IMR-90 (cell line): ENCODE data around the gene LINS1. TPM values are rescaled to one million over a fixed set of nuclear protein-coding genes. Genes with fewer than 3 reads are reported as not detected.

Source experiments
- ATAC-seq: fragments of 200-7000 bp; cut with Tn5 transposase; 2 replicates; pipeline ENCODE4 v1.9.1; 2020; ENCODE audit warnings: low read depth, mild to moderate bottlenecking, moderate library complexity
- BruUV-seq: library from RNA; stranded (reverse); fragments of 400-500 nt; replicated peaks from 2 replicates; lab custom pipeline; 2021; lab: Mats Ljungman, UMichigan
- CTCF ChIA-PET: fragments of 300-600 bp; formaldehyde crosslinking; extraction: SDS; loops from one replicate; lab custom pipeline; 2021; ENCODE audit warnings: antibody characterized with exemption; lab: Yijun Ruan, JAX
- POLR2A ChIA-PET: fragments of 300-600 bp; sonication (Branson Sonifier 250); formaldehyde crosslinking; loops from one replicate; lab custom pipeline; 2022; ENCODE audit warnings: antibody characterized with exemption; ENCODE audit not compliant: unreplicated experiment; lab: Charles Lee
- DNase-seq: peaks from one replicate; pipeline ENCODE4 v3.0.0; 2013
- H2AFZ ChIP-seq: replicated peaks from 2 replicates; pipeline ENCODE3; 2013; ENCODE audit warnings: low read length, mild to moderate bottlenecking; ENCODE audit not compliant: poor library complexity
- H2AK5ac ChIP-seq: 2 replicates; pipeline ENCODE4 v1.6.1; 2013; ENCODE audit warnings: low read depth, low read length, inconsistent platforms
- H2AK9ac ChIP-seq: replicated peaks from 2 replicates; pipeline ENCODE3; 2013; ENCODE audit warnings: mild to moderate bottlenecking, low read depth, low read length, moderate library complexity; ENCODE audit not compliant: poor library complexity
- H2BK120ac ChIP-seq: 2 replicates; pipeline ENCODE4 v1.6.1; 2013; ENCODE audit warnings: low read depth, low read length, inconsistent platforms
- H2BK15ac ChIP-seq: 3 replicates; pipeline ENCODE4 v1.6.1; 2013; ENCODE audit warnings: low read depth, low read length, inconsistent platforms
- H2BK20ac ChIP-seq: 2 replicates; pipeline ENCODE4 v1.6.1; 2013; ENCODE audit warnings: low read depth, mild to moderate bottlenecking, inconsistent platforms, low read length, moderate library complexity
- H2BK5ac ChIP-seq: 2 replicates; pipeline ENCODE4 v1.6.1; 2013; ENCODE audit warnings: mild to moderate bottlenecking, low read depth, low read length, inconsistent platforms; ENCODE audit not compliant: poor library complexity, severe bottlenecking
- H3K14ac ChIP-seq: replicated peaks from 2 replicates; pipeline ENCODE4 v1.6.1; 2013; ENCODE audit warnings: low read depth, low read length, inconsistent platforms
- H3K18ac ChIP-seq: 2 replicates; pipeline ENCODE4 v1.6.1; 2013; ENCODE audit warnings: low read depth, low read length, control low read depth
- H3K23ac ChIP-seq: 2 replicates; pipeline ENCODE4 v1.6.1; 2013; ENCODE audit warnings: low read depth, low read length, inconsistent platforms
- H3K27ac ChIP-seq: 2 replicates; pipeline ENCODE4 v1.5.1; 2013; ENCODE audit warnings: mild to moderate bottlenecking, control low read depth, low read length; ENCODE audit not compliant: insufficient read depth
- H3K27me3 ChIP-seq: 2 replicates; pipeline ENCODE4 v1.6.1; 2013; ENCODE audit warnings: low read length; ENCODE audit not compliant: control insufficient read depth, insufficient read depth
- H3K36me3 ChIP-seq: 2 replicates; pipeline ENCODE4 v1.6.1; 2013; ENCODE audit warnings: low read length, mixed read lengths; ENCODE audit not compliant: control insufficient read depth, insufficient read depth
- H3K4ac ChIP-seq: 2 replicates; pipeline ENCODE4 v1.6.1; 2013; ENCODE audit warnings: low read depth, low read length, inconsistent platforms
- H3K4me1 ChIP-seq: 2 replicates; pipeline ENCODE4 v1.6.1; 2013; ENCODE audit warnings: low read length, mixed read lengths; ENCODE audit not compliant: control insufficient read depth, insufficient read depth
- H3K4me2 ChIP-seq: 2 replicates; pipeline ENCODE4 v1.6.1; 2013; ENCODE audit warnings: low read depth, mild to moderate bottlenecking, control low read depth, low read length, moderate library complexity
- H3K4me3 ChIP-seq: 2 replicates; pipeline ENCODE4 v1.5.1; 2013; ENCODE audit warnings: low read depth, mild to moderate bottlenecking, control low read depth, low read length, moderate library complexity; ENCODE audit not compliant: insufficient read depth
- H3K56ac ChIP-seq: 2 replicates; pipeline ENCODE4 v1.6.1; 2013; ENCODE audit warnings: low read length, inconsistent platforms; ENCODE audit not compliant: insufficient read depth; ENCODE audit errors: extremely low read depth
- H3K79me1 ChIP-seq, 2 experiments: 2 replicates each; pipeline ENCODE4 v1.6.1; 2013; ENCODE audit warnings: low read length in 2 of 2, inconsistent platforms in 1 of 2, low read depth in 1 of 2
- H3K9ac ChIP-seq: 2 replicates; pipeline ENCODE4 v1.6.1; 2013; ENCODE audit warnings: low read depth, low read length, control low read depth
- H3K9me1 ChIP-seq: 2 replicates; pipeline ENCODE4 v1.6.1; 2013; ENCODE audit warnings: low read length, inconsistent platforms; ENCODE audit not compliant: insufficient read depth
- H3K9me3 ChIP-seq: 2 replicates; pipeline ENCODE4 v1.6.1; 2013; ENCODE audit warnings: low read length; ENCODE audit not compliant: control insufficient read depth, insufficient read depth
- H4K20me1 ChIP-seq: 2 replicates; pipeline ENCODE4 v1.6.1; 2013; ENCODE audit warnings: low read length, inconsistent platforms; ENCODE audit not compliant: insufficient read depth
- H4K5ac ChIP-seq: 2 replicates; pipeline ENCODE4 v1.6.1; 2013; ENCODE audit warnings: mild to moderate bottlenecking, low read depth, low read length, control low read depth
- H4K8ac ChIP-seq, 2 experiments: 2 replicates each; pipeline ENCODE4 v1.6.1; 2013; ENCODE audit warnings: low read depth in 2 of 2, low read length in 2 of 2, control low read depth in 1 of 2, inconsistent platforms in 1 of 2
- H4K91ac ChIP-seq: 2 replicates; pipeline ENCODE4 v1.6.1; 2013; ENCODE audit warnings: low read depth, low read length, inconsistent platforms; ENCODE audit not compliant: insufficient read depth
- BHLHE40 ChIP-seq: fragments of 150-350 bp; IDR thresholded peaks from 2 replicates; pipeline ENCODE4 v1.6.1; 2016; ENCODE audit warnings: mild to moderate bottlenecking, low read depth, low read length
- CTCF ChIP-seq: conservative IDR thresholded peaks from 2 replicates; pipeline ENCODE4 v1.5.1; 2012; ENCODE audit warnings: mild to moderate bottlenecking, low read depth, low read length, improper control_type of control experiment
- MAFK ChIP-seq: IDR thresholded peaks from 2 replicates; pipeline ENCODE4 v1.6.1; 2012; ENCODE audit warnings: low read depth, low read length, improper control_type of control experiment
- POLR2A ChIP-seq: IDR thresholded peaks from 2 replicates; pipeline ENCODE4 v1.6.1; 2012; ENCODE audit warnings: mild to moderate bottlenecking, low read depth, low read length
- RAD21 ChIP-seq: IDR thresholded peaks from 2 replicates; pipeline ENCODE4 v1.6.1; 2012; ENCODE audit warnings: low read length, improper control_type of control experiment
- RFX5 ChIP-seq: IDR thresholded peaks from 2 replicates; pipeline ENCODE4 v1.8.0; 2012; ENCODE audit warnings: low read depth, mild to moderate bottlenecking, low read length, moderate library complexity
- USF2 ChIP-seq: fragments of 150-350 bp; IDR thresholded peaks from 2 replicates; pipeline ENCODE4 v1.6.1; 2017; ENCODE audit warnings: mild to moderate bottlenecking, antibody characterized with exemption, low read length, low read depth
- WGBS, 2 experiments: methylation state at CpG; one replicate each; pipeline versions ENCODE4 v1.1.5 to v1.1.7; 2013; ENCODE audit warnings: missing lambda C conversion rate in 2 of 2; ENCODE audit not compliant: insufficient read length in 1 of 2; ENCODE audit errors: extremely low coverage in 2 of 2; 5-methylcytosine and 5-hydroxymethylcytosine counted together
- dilution Hi-C: fragments of 300-500 bp; cut with HindIII; formaldehyde crosslinking; loops from one replicate; pipeline ENCODE4 v1.14.3; 2018; ENCODE audit warnings: low sequenced_read_pairs; ENCODE audit not compliant: unreplicated experiment
- in situ Hi-C: fragments of 300-500 bp; cut with MboI; formaldehyde crosslinking; loops from 3 replicates; pipeline ENCODE4 v1.14.3; 2019; ENCODE audit warnings: low sequenced_read_pairs, inconsistent platforms, mixed read lengths
- intact Hi-C: fragments of 100-400 bp; cut with micrococcal nuclease; formaldehyde crosslinking; loops from 2 replicates; pipeline ENCODE4 v1.10.0; 2022
- polyA plus RNA-seq, 3 experiments: library from polyadenylated mRNA; depleted of rRNA; stranded (reverse); fragments of >200 nt; gene quantifications; 2 replicates each; pipeline ENCODE4 v1.2.3, GENCODE V29; 2012; ENCODE audit warnings: low replicate concordance in 1 of 3
- total RNA-seq: library from RNA; depleted of rRNA; stranded (reverse); fragments of >200 nt; gene quantifications from 2 replicates; pipeline ENCODE4 v1.2.3, GENCODE V29; 2012
- TF ChIP-seq, protein P1 (sequence below): fragments of 150-350 bp; IDR thresholded peaks from 2 replicates; pipeline ENCODE4 v1.6.1; 2016; ENCODE audit warnings: low read depth, mild to moderate bottlenecking, low read length, moderate library complexity, borderline replicate concordance

LINS1 gene
- total and polyA plus RNA-seq, 2 of the 4 experiments (the other 2 are of a cell fraction), result 6.9 to 10.6 TPM

DNA sequence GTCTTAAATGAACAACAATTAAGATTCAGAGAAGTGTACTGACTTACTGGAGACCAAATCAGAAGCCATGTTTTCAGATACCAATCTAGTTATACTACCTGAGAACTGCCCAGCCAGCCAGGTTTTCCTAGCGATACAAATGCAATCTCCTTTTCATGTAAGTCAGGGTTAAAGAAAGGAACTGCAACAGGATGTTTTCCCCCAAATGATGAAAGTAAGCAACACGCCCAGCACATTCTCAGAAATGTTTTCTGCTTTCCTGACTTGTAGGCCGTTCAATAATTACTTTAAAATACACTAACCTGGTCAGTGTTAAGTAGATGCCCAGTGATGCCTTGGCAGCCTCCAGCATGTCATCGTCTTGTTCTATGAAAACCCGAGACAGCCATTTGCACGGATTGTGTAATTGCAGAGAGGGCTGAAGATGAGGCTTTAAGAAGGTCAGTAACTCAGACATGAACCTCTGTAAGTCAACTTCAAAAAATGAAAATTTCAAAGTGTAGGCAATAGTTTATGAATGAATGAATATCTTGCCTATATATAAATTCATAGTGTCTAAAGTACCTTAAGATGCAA lies 30.3 kb downstream of the LINS1 start:
- Histone ChIP-seq H3K9me3 (no peaks in the 10 kb centered on the region), H3K14ac (no peak overlapping the region), H3K4me3 (no peak overlapping the region), H3K56ac (no peak overlapping the region), H3K4me1 (0 out of 2 replicates have a peak, but pooled peaks cover 2% of the 10 kb centered on the region), H2AK5ac (no peak overlapping the region), H4K5ac (no peak overlapping the region), H3K79me1 (no peaks in the 10 kb centered on the region; a peak in 2 of 4 replicates), H3K4ac (no peak overlapping the region), H2BK5ac (no peak overlapping the region), H3K9ac (no peak overlapping the region), H3K4me2 (no peak overlapping the region), H2AFZ (no peak overlapping the region), H3K9me1 (no peaks in the 10 kb centered on the region), H4K8ac (no peak overlapping the region), H2BK20ac (no peak overlapping the region), H2AK9ac (no peak overlapping the region), H3K27me3 (no peaks in the 10 kb centered on the region), H2BK120ac (no peak overlapping the region), H4K20me1 (no peaks in the 10 kb centered on the region), H2BK15ac (no peak overlapping the region), H3K27ac (no peak overlapping the region), H3K36me3 (peaks cover 8% of the 10 kb centered on the region), H3K23ac (no peak overlapping the region), H4K91ac (no peak overlapping the region), H3K18ac (no peak overlapping the region)
- no peak for ATAC-seq
- WGBS, 2 experiments, result 100% methylated on average over 1 of the region's 6 CpGs; no CpG with 5 or more reads in 1 of the 2 experiments
- TF ChIP-seq MAFK (no peak), RAD21 (no peak), POLR2A (no peak), RFX5 (no peak), USF2 (no peak), BHLHE40 (no peak), CTCF (no peak)
- TF ChIP-seq, protein P1, sequence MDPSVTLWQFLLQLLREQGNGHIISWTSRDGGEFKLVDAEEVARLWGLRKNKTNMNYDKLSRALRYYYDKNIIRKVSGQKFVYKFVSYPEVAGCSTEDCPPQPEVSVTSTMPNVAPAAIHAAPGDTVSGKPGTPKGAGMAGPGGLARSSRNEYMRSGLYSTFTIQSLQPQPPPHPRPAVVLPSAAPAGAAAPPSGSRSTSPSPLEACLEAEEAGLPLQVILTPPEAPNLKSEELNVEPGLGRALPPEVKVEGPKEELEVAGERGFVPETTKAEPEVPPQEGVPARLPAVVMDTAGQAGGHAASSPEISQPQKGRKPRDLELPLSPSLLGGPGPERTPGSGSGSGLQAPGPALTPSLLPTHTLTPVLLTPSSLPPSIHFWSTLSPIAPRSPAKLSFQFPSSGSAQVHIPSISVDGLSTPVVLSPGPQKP, result no peak
- no TSS peak for BruUV-seq
- POLR2A ChIA-PET, result no interaction called here
- dilution Hi-C loops (no loop called here), intact Hi-C loops (loop anchor here (1.0 to 2.0 kb wide), 2 partner anchors 221 to 643 kb away; no protein-coding TSS in a partner anchor), in situ Hi-C loops (no loop called here)
- CTCF ChIA-PET, result interaction anchor here (1.3 to 1.4 kb wide), 2 partner anchors 14 to 222 kb away, joined by 5 to 8 read pairs; no protein-coding TSS in a partner anchor
- DNase-seq, result no peak
